HFFc6 (cell line): ENCODE measurements around the gene HHIPL2. TPM values are rescaled to one million over a fixed set of nuclear protein-coding genes. Genes with fewer than 3 reads are reported as not detected.

Source experiments
- DNase-seq: peaks from one replicate; pipeline ENCODE4 v3.0.0-alpha.2; 2018
- H3K27ac Mint-ChIP-seq: 2 replicates; pipeline ENCODE4 v1.8.0; 2020; ENCODE audit warnings: mild to moderate bottlenecking, mixed read lengths
- H3K27me3 Mint-ChIP-seq: 2 replicates; pipeline ENCODE4 v1.8.0; 2021; ENCODE audit warnings: mild to moderate bottlenecking, moderate library complexity, mixed read lengths; ENCODE audit not compliant: insufficient read depth
- H3K36me3 Mint-ChIP-seq: 2 replicates; pipeline ENCODE4 v1.8.0; 2021; ENCODE audit warnings: low read depth, mixed read lengths
- H3K4me1 Mint-ChIP-seq: 2 replicates; pipeline ENCODE4 v1.8.0; 2020; ENCODE audit warnings: low read depth, mixed read lengths
- H3K4me3 Mint-ChIP-seq: 2 replicates; pipeline ENCODE4 v1.8.0; 2020; ENCODE audit warnings: mild to moderate bottlenecking, moderate library complexity, mixed read lengths
- H3K9me3 Mint-ChIP-seq: 2 replicates; pipeline ENCODE4 v1.8.0; 2020; ENCODE audit warnings: mild to moderate bottlenecking, mixed read lengths
- CTCF ChIP-seq: fragments of 200-600 bp; sonication (generic); IDR thresholded peaks from 2 replicates; pipeline ENCODE4 v1.5.0; 2021; ENCODE audit warnings: antibody characterized with exemption, mild to moderate bottlenecking
- total RNA-seq, 6 experiments: library from RNA; stranded (reverse); fragmentation: NEBNext Ultra II Directional; extraction: Animal tissue kit (Norgen Biotek cat#: 25700); gene quantifications; 2 replicates in 1 of 6; 3 replicates in 5 of 6; pipeline ENCODE4 v1.2.3, GENCODE V29; 2021

The HHIPL2 gene
- total RNA-seq, 6 experiments from 2014 or later = 0.07 to 0.45 (median 0.31) TPM; not detected in 3

GRCh38 chr1:222529916-222530315 is 18.0 kb downstream of the HHIPL2 start:
- Mint-ChIP-seq H3K27ac (no peak overlapping the region), H3K4me1 (no peaks in the 10 kb centered on the region), H3K4me3 (no peak overlapping the region), H3K36me3 (no peaks in the 10 kb centered on the region), H3K9me3 (no peaks in the 10 kb centered on the region), H3K27me3 (peaks cover 52% of the 10 kb centered on the region)
- DNase-seq = no peak
- no peak for TF ChIP-seq CTCF

GRCh38 chr1:222529181-222529580 is 18.7 kb downstream of the HHIPL2 start:
- H3K4me1 Mint-ChIP-seq = no peaks in the 10 kb centered on the region; the same call in 1 of the 2 replicates
- H3K36me3 Mint-ChIP-seq = no peaks in the 10 kb centered on the region
- H3K27ac Mint-ChIP-seq = no peak overlapping the region
- no peak for TF ChIP-seq CTCF
- peaks cover 53% of the 10 kb centered on the region for H3K27me3 Mint-ChIP-seq
- DNase-seq = no peak
- no peak overlapping the region for H3K4me3 Mint-ChIP-seq
- no peaks in the 10 kb centered on the region for H3K9me3 Mint-ChIP-seq

GRCh38 chr1:222525951-222526350 is 22.0 kb downstream of the HHIPL2 start:
- peaks cover 19% of the 10 kb centered on the region for H3K4me1 Mint-ChIP-seq
- no peak for DNase-seq
- H3K27me3 Mint-ChIP-seq = peaks cover 43% of the 10 kb centered on the region
- H3K9me3 Mint-ChIP-seq = peaks cover 20% of the 10 kb centered on the region
- TF ChIP-seq CTCF = no peak
- H3K36me3 Mint-ChIP-seq = peaks cover 8% of the 10 kb centered on the region; the same call in 1 of the 2 replicates
- H3K27ac Mint-ChIP-seq = no peak overlapping the region
- H3K4me3 Mint-ChIP-seq = no peak overlapping the region

- H3K9me3 Mint-ChIP-seq = peaks cover 20% of the 10 kb centered on the region
- peaks cover 22% of the 10 kb centered on the region for H3K4me1 Mint-ChIP-seq
- H3K27me3 Mint-ChIP-seq = peaks cover 27% of the 10 kb centered on the region
- no peak for TF ChIP-seq CTCF
- no peak for DNase-seq
- H3K27ac Mint-ChIP-seq = no peak overlapping the region
- H3K36me3 Mint-ChIP-seq = peaks cover 8% of the 10 kb centered on the region; the same call in 1 of the 2 replicates
- H3K4me3 Mint-ChIP-seq = no peak overlapping the region
These were observed 24.1 kb downstream of the HHIPL2 start for GRCh38 chr1:222523852-222524251.

- Mint-ChIP-seq H3K9me3 (peaks cover 20% of the 10 kb centered on the region), H3K27ac (no peak overlapping the region), H3K27me3 (peaks cover 20% of the 10 kb centered on the region), H3K4me1 (peaks cover 22% of the 10 kb centered on the region), H3K36me3 (peaks cover 8% of the 10 kb centered on the region; the same call in 1 of the 2 replicates), H3K4me3 (no peak overlapping the region)
- no peak for DNase-seq
- no peak for TF ChIP-seq CTCF
These were observed 25.6 kb downstream of the HHIPL2 start for GRCh38 chr1:222522105-222522915.
